Lower lobe of right lung (tissue), 2 donors: ENCODE measurements around the gene ICA1L. TPM values are rescaled to one million over a fixed set of nuclear protein-coding genes. Genes with fewer than 3 reads are reported as not detected.

Source experiments
- ATAC-seq, 2 donors: fragments of 200-7000 bp; cut with Tn5 transposase; one replicate each; pipeline ENCODE4 v1.9.1; 2020 to 2022; ENCODE audit warnings: mild to moderate bottlenecking in 2 of 2, moderate library complexity in 2 of 2
- DNase-seq: peaks from one replicate; pipeline ENCODE4 v3.0.0-alpha.2; 2020
- H3K27ac ChIP-seq: fragments of 200-600 bp; one replicate; pipeline ENCODE4 v1.8.0; 2022
- H3K27me3 ChIP-seq: fragments of 200-600 bp; one replicate; pipeline ENCODE4 v1.8.0; 2022; ENCODE audit warnings: low read depth
- H3K36me3 ChIP-seq: fragments of 200-600 bp; one replicate; pipeline ENCODE4 v1.8.0; 2022; ENCODE audit warnings: mild to moderate bottlenecking
- H3K4me1 ChIP-seq: fragments of 200-600 bp; one replicate; pipeline ENCODE4 v1.8.0; 2022
- H3K4me3 ChIP-seq: fragments of 200-600 bp; one replicate; pipeline ENCODE4 v1.8.0; 2022; ENCODE audit warnings: mild to moderate bottlenecking
- H3K9me3 ChIP-seq: fragments of 200-600 bp; one replicate; pipeline ENCODE4 v1.8.0; 2022
- CTCF ChIP-seq: fragments of 200-600 bp; IDR thresholded peaks from one replicate; pipeline ENCODE4 v1.8.0; 2022; ENCODE audit warnings: antibody characterized with exemption, mild to moderate bottlenecking
- intact Hi-C: fragments of 100-400 bp; cut with DNase I; formaldehyde crosslinking; loops from one replicate; pipeline ENCODE4 v1.11.0; 2022
- total RNA-seq: library from RNA; stranded (reverse); fragmentation: NEBNext Ultra II Directional; extraction: Animal tissue kit (Norgen Biotek cat#: 25700); gene quantifications from one replicate; pipeline ENCODE4 v1.2.1, GENCODE V29; 2021
- donor health status: DM: no; HTN: yes; CAD: no; lungs with severe emphysema.

ICA1L gene
- total RNA-seq, 1 donor from 2014 or later: 5.6 TPM

GRCh38 chr2:202749477-202749876 lies 122.1 kb downstream of the ICA1L start:
- Histone ChIP-seq H3K27me3 (no peaks in the 10 kb centered on the region), H3K4me3 (no peak overlapping the region), H3K4me1 (no peaks in the 10 kb centered on the region), H3K36me3 (no peaks in the 10 kb centered on the region), H3K9me3 (no peaks in the 10 kb centered on the region), H3K27ac (no peak overlapping the region)
- ATAC-seq: no peak
- DNase-seq: no peak
- TF ChIP-seq CTCF: no peak
- intact Hi-C loops: no loop called here

- Histone ChIP-seq H3K4me1 (no peaks in the 10 kb centered on the region), H3K36me3 (no peaks in the 10 kb centered on the region), H3K27me3 (no peaks in the 10 kb centered on the region), H3K4me3 (no peak overlapping the region), H3K9me3 (no peaks in the 10 kb centered on the region), H3K27ac (no peak overlapping the region)
- TF ChIP-seq CTCF: no peak
- ATAC-seq (no peak), DNase-seq (no peak)
- intact Hi-C loops: no loop called here
These were observed 128.0 kb downstream of the ICA1L start for GRCh38 chr2:202743613-202744012.

DNA sequence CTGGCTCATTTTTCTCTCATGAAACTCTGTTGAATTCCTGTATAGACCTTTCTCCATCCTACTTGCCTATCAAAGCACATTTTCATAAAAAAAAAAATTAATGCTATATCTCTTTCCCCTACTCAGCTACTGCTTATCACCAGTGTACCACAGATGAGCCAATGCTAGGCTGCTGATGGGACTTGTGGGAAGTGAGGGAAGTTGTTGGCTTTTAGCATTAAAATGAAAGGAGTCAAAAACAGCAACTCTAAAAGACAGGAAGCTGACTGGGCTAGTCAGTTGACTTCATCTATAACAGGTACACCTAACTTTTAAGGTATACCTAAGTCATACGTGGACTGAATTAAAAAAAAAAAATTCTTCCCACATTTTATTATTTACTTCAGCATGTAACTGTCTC lies 134.7 kb downstream of the ICA1L start:
- intact Hi-C loops: no loop called here
- no peak for ATAC-seq
- H3K36me3 ChIP-seq: no peaks in the 10 kb centered on the region
- no peak overlapping the region for H3K27ac ChIP-seq
- H3K4me1 ChIP-seq: no peaks in the 10 kb centered on the region
- TF ChIP-seq CTCF: no peak
- H3K27me3 ChIP-seq: no peaks in the 10 kb centered on the region
- H3K9me3 ChIP-seq: peaks cover 8% of the 10 kb centered on the region
- no peak overlapping the region for H3K4me3 ChIP-seq
- no peak for DNase-seq

DNA sequence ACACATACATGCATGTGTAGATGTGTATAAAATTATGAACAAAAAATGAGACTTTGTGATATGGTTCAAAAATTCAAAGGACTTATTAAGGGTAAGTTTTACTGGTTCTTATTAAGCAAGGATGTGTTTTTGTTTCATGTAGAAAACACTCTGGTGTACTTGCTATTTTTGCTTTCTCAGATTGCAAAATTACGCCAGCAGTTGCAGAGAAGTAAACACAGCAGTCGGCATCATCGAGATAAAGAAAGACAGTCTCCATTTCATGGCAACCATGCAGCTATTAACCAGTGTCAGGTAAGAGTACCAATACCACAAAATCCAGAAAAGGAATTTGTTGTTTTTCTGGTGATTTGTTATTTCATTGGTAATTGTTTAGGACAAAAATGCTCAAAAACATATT lies 145.5 kb downstream of the ICA1L start:
- intact Hi-C loops: no loop called here
- no peaks in the 10 kb centered on the region for H3K9me3 ChIP-seq
- no peaks in the 10 kb centered on the region for H3K4me1 ChIP-seq
- TF ChIP-seq CTCF: no peak
- H3K4me3 ChIP-seq: no peak overlapping the region
- ATAC-seq (no peak), DNase-seq (no peak)
- no peaks in the 10 kb centered on the region for H3K36me3 ChIP-seq
- no peak overlapping the region for H3K27ac ChIP-seq
- no peaks in the 10 kb centered on the region for H3K27me3 ChIP-seq

DNA sequence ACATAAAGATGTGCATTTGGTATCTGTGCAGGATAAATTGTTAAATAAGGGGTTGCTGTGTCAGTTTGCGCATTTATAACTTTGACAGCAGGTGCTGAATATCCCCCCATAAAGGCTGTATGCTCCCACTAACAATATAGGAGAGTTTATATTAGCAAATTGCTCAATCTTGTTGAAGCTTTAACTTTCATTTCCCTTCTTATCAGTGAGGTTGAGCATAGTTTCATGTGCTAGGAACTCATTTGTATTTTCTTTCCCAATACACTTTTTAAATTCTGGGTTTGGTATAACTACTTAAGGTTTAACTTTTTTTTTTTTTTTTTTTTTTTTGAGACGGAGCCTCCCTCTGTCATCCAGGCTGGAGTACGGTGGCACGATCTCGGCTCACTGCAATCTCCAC lies 147.8 kb downstream of the ICA1L start:
- no peaks in the 10 kb centered on the region for H3K36me3 ChIP-seq
- DNase-seq (no peak), ATAC-seq (no peak)

More for the DNA sequence above, 147.8 kb downstream of the ICA1L start:
- intact Hi-C loops: no loop called here
- H3K4me1 ChIP-seq: no peaks in the 10 kb centered on the region
- H3K27me3 ChIP-seq: no peaks in the 10 kb centered on the region
- no peak overlapping the region for H3K27ac ChIP-seq
- no peak for TF ChIP-seq CTCF
- H3K9me3 ChIP-seq: no peaks in the 10 kb centered on the region
- no peak overlapping the region for H3K4me3 ChIP-seq

Other genes with a start within 250 kb of the ICA1L start
- gene FAM117B, start 236.8 kb downstream of the ICA1L start, total RNA-seq: 13.1 TPM
- 21.2 TPM for gene WDR12, start 39.9 kb upstream of the ICA1L start, total RNA-seq
- gene CARF, start 40.5 kb upstream of the ICA1L start, total RNA-seq: 11.4 TPM
- gene NBEAL1, start 143.1 kb upstream of the ICA1L start, total RNA-seq: 67.2 TPM